ENCODE results near the gene YES1.

DNA sequence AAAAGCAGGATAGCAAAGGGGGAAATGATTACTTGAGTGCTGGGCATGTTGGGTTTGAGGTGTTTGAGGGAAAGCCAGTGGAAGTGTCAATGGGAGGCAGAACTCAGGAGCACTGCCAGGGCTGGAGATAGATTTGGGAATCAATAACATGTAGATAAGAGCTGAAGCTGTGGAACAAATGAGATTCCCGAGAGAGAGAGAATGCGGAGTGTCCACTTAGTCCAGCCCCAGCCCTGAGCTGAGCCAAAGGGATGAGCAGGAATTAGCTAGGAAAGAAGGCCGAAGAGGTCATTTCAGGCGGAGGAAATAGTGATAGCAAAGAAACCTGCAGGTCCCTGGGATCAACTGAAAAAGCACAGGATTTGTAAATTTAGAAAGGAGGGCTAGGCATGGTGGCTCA is 21.2 kb upstream of the YES1 start:
- TF ChIP-seq, protein P1, sequence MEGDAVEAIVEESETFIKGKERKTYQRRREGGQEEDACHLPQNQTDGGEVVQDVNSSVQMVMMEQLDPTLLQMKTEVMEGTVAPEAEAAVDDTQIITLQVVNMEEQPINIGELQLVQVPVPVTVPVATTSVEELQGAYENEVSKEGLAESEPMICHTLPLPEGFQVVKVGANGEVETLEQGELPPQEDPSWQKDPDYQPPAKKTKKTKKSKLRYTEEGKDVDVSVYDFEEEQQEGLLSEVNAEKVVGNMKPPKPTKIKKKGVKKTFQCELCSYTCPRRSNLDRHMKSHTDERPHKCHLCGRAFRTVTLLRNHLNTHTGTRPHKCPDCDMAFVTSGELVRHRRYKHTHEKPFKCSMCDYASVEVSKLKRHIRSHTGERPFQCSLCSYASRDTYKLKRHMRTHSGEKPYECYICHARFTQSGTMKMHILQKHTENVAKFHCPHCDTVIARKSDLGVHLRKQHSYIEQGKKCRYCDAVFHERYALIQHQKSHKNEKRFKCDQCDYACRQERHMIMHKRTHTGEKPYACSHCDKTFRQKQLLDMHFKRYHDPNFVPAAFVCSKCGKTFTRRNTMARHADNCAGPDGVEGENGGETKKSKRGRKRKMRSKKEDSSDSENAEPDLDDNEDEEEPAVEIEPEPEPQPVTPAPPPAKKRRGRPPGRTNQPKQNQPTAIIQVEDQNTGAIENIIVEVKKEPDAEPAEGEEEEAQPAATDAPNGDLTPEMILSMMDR (IDR thresholded peaks at IDR 0.05) = no peak
- TF ChIP-seq POLR2A (IDR thresholded peaks at IDR 0.05) = no peak
